ENCODE data around the gene BTBD18.

- no peak for TF ChIP-seq SIN3A (IDR thresholded peaks at IDR 0.05; ENCODE audit: borderline replicate concordance, insufficient read depth, low read length)
- TF ChIP-seq POLR2AphosphoS5 (IDR thresholded peaks at IDR 0.05; ENCODE audit: low read depth, low read length): no peak
- no peak for TF ChIP-seq REST (IDR thresholded peaks at IDR 0.05; ENCODE audit: insufficient read depth in 1 of 2, low read depth in 2 of 2, low read length in 2 of 2)
- no peak for TF ChIP-seq TAF1 (IDR thresholded peaks at IDR 0.05; ENCODE audit: borderline replicate concordance, insufficient read depth, low read length)
Measured at GRCh38 chr11:57773026-57773598, 21.5 kb upstream of the BTBD18 start.
